Astrocyte (in vitro differentiated cells and primary cell): ENCODE measurements around the gene DDAH1.

ENCODE experiments used
- CTCF ChIP-seq: IDR thresholded peaks from 2 replicates; pipeline ENCODE4 v1.5.1; 2011; ENCODE audit warnings: low read depth, mild to moderate bottlenecking, inconsistent platforms, low read length, moderate library complexity; ENCODE audit not compliant: insufficient read depth
- EZH2 ChIP-seq: IDR thresholded peaks from 2 replicates; pipeline ENCODE4 v1.6.1; 2012; ENCODE audit warnings: mild to moderate bottlenecking, low read length, inconsistent platforms; ENCODE audit not compliant: insufficient read depth

- TF ChIP-seq CTCF (no peak), EZH2 (no peak)
These were observed 32.1 kb upstream of the DDAH1 start for GRCh38 chr1:85496941-85497582.
